Parathyroid adenoma (tissue), 2 donors: ENCODE measurements around the gene ARHGAP18.

Source experiments
- H2AFZ ChIP-seq: fragments of 300-600 bp; sonication (generic); one replicate; pipeline ENCODE4 v1.7.0; 2017; ENCODE audit warnings: antibody characterized with exemption, mild to moderate bottlenecking
- H3K27ac ChIP-seq: fragments of 300-600 bp; sonication (generic); one replicate; pipeline ENCODE4 v1.7.0; 2017
- H3K27me3 ChIP-seq: fragments of 300-600 bp; sonication (generic); one replicate; pipeline ENCODE4 v1.7.0; 2017; ENCODE audit warnings: low read length; ENCODE audit not compliant: control insufficient read depth, insufficient read depth
- H3K36me3 ChIP-seq: fragments of 300-600 bp; sonication (generic); one replicate; pipeline ENCODE4 v1.7.0; 2017; ENCODE audit warnings: low read length; ENCODE audit not compliant: control insufficient read depth, insufficient read depth
- H3K4me1 ChIP-seq: fragments of 300-600 bp; sonication (generic); one replicate; pipeline ENCODE4 v1.7.0; 2017; ENCODE audit warnings: control low read depth
- H3K4me2 ChIP-seq: fragments of 300-600 bp; sonication (generic); one replicate; pipeline ENCODE4 v1.7.0; 2017; ENCODE audit warnings: low read length
- H3K4me3 ChIP-seq: fragments of 300-600 bp; sonication (generic); one replicate; pipeline ENCODE4 v1.7.0; 2017; ENCODE audit warnings: low read depth, low read length
- H3K79me2 ChIP-seq: fragments of 300-600 bp; sonication (generic); one replicate; pipeline ENCODE4 v1.7.0; 2017; ENCODE audit warnings: control low read depth
- H3K9ac ChIP-seq: fragments of 300-600 bp; sonication (generic); one replicate; pipeline ENCODE4 v1.7.0; 2017; ENCODE audit warnings: mild to moderate bottlenecking
- H3K9me3 ChIP-seq: fragments of 300-600 bp; sonication (generic); one replicate; pipeline ENCODE4 v1.7.0; 2017; ENCODE audit warnings: low read length; ENCODE audit not compliant: control insufficient read depth
- CTCF ChIP-seq: fragments of 300-600 bp; sonication (generic); IDR thresholded peaks from one replicate; pipeline ENCODE4 v1.7.0; 2017; ENCODE audit warnings: antibody characterized with exemption, mild to moderate bottlenecking
- donor health status: primary hyperparathyroidism.

Gene ARHGAP18

GRCh38 chr6:129677620-129678325, 32.2 kb downstream of the ARHGAP18 start:
- no peaks in the 10 kb centered on the region for H3K9me3 ChIP-seq
- no peak overlapping the region for H2AFZ ChIP-seq
- no peaks in the 10 kb centered on the region for H3K27me3 ChIP-seq
- H3K27ac ChIP-seq: peak overlapping the region; percentile 17
- no peak overlapping the region for H3K4me2 ChIP-seq
- TF ChIP-seq CTCF: no peak
- H3K36me3 ChIP-seq: no peaks in the 10 kb centered on the region
- H3K4me1 ChIP-seq: peaks cover 25% of the 10 kb centered on the region
- H3K79me2 ChIP-seq: peaks cover 33% of the 10 kb centered on the region
- no peak overlapping the region for H3K9ac ChIP-seq
- no peak overlapping the region for H3K4me3 ChIP-seq

GRCh38 chr6:129675669-129676472, 34.1 kb downstream of the ARHGAP18 start:
- Histone ChIP-seq H3K27ac (no peak overlapping the region), H3K4me3 (no peak overlapping the region), H3K27me3 (no peaks in the 10 kb centered on the region), H3K36me3 (no peaks in the 10 kb centered on the region), H3K9ac (no peak overlapping the region), H3K4me2 (no peak overlapping the region), H3K9me3 (no peaks in the 10 kb centered on the region), H2AFZ (no peak overlapping the region), H3K4me1 (peaks cover 38% of the 10 kb centered on the region), H3K79me2 (peaks cover 51% of the 10 kb centered on the region)
- TF ChIP-seq CTCF: no peak

DNA sequence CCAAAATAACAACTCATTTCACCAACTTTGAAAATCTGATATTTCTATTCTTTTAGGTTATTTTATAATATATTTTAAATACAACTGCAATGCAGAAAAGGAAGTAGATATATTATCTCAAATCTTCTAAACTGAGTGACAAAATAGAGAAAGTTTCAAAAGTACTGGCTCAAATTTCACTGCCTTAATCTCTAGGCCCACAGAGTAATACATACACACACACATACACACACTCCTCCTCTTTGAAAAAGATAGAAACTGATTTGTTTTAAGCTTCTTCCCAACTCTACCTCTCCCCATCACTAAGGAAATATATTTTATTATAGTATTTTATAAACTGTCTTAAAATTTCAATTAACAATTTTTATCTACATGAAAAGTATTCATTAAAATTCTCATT, 36.2 kb downstream of the ARHGAP18 start:
- H3K79me2 ChIP-seq: peaks cover 67% of the 10 kb centered on the region
- H3K27ac ChIP-seq: no peak overlapping the region
- no peak overlapping the region for H3K4me3 ChIP-seq
- H3K36me3 ChIP-seq: no peaks in the 10 kb centered on the region
- no peak for TF ChIP-seq CTCF
- H3K4me1 ChIP-seq: peaks cover 43% of the 10 kb centered on the region
- no peaks in the 10 kb centered on the region for H3K9me3 ChIP-seq
- no peak overlapping the region for H2AFZ ChIP-seq
- H3K4me2 ChIP-seq: no peak overlapping the region
- H3K9ac ChIP-seq: no peak overlapping the region
- H3K27me3 ChIP-seq: no peaks in the 10 kb centered on the region

- H3K36me3 ChIP-seq: no peaks in the 10 kb centered on the region
- no peak overlapping the region for H3K9ac ChIP-seq
- no peak for TF ChIP-seq CTCF
- no peak overlapping the region for H3K4me2 ChIP-seq
- H3K27ac ChIP-seq: peak overlapping the region; percentile 3
- H3K4me1 ChIP-seq: peaks cover 45% of the 10 kb centered on the region
- H3K79me2 ChIP-seq: peaks cover 70% of the 10 kb centered on the region
- no peaks in the 10 kb centered on the region for H3K27me3 ChIP-seq
- no peaks in the 10 kb centered on the region for H3K9me3 ChIP-seq
- H2AFZ ChIP-seq: no peak overlapping the region
- peak overlapping the region; percentile 9 for H3K4me3 ChIP-seq
Measured at GRCh38 chr6:129672881-129673631, 36.9 kb downstream of the ARHGAP18 start.
